ENCODE data around the gene AIMP2. TPM values are rescaled to one million over a fixed set of nuclear protein-coding genes. Genes with fewer than 3 reads are reported as not detected.
"Not testable (repeated sequence)": the region's sequence is repeated elsewhere in the genome, so short reads cannot be mapped to it uniquely, and the experiment has no call there.

AIMP2 gene
- total and polyA plus RNA-seq, 8 donors, result 6.6 to 15.7 (median 11.1) TPM

DNA sequence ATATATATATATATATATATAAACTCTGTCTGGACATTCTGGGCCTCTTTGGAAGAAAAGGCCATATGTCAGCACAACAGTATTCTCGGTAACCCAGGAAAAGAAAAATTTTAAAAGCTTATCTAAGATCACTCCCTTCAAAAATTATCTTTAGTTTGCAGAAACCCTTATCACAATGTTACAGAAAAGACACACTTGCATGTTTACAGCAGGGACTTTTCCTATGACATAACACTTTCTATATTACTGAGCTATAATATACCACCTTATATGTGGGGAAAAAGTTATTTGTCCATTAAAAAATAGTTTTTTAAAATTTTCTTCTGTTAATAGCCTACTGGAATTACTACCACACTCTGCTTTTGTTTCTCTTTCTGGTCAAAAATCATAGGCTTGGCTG, 47.5 kb downstream of the AIMP2 start:
- WGBS, 2 donors, result 22 to 33% methylated on average over 1 of the region's 1 CpG

GRCh38 chr7:6057316-6058129, 48.5 kb downstream of the AIMP2 start:
- no peak for ATAC-seq
- Histone ChIP-seq H3K4me1 (peaks cover 6 to 7% (median 7%) of the 10 kb centered on the region in 3 donors), H3K9me3 (no peaks in the 10 kb centered on the region), H3K27ac (peak overlapping the region in 2 of 4 donors; percentile 89 to 92), H3K4me3 (peak overlapping the region; percentile 79 to 99 (median 81)), H3K27me3 (no peaks in the 10 kb centered on the region), H3K36me3 (peaks cover 0 to 13% (median 9%) of the 10 kb centered on the region in 3 donors)
- intact Hi-C loops (cut with DNase I), result no loop called here
- no peak for FAIRE-seq
- WGBS, 2 donors, result 35 to 52% methylated on average over 14 of the region's 14 CpGs
- TF ChIP-seq, protein P1, sequence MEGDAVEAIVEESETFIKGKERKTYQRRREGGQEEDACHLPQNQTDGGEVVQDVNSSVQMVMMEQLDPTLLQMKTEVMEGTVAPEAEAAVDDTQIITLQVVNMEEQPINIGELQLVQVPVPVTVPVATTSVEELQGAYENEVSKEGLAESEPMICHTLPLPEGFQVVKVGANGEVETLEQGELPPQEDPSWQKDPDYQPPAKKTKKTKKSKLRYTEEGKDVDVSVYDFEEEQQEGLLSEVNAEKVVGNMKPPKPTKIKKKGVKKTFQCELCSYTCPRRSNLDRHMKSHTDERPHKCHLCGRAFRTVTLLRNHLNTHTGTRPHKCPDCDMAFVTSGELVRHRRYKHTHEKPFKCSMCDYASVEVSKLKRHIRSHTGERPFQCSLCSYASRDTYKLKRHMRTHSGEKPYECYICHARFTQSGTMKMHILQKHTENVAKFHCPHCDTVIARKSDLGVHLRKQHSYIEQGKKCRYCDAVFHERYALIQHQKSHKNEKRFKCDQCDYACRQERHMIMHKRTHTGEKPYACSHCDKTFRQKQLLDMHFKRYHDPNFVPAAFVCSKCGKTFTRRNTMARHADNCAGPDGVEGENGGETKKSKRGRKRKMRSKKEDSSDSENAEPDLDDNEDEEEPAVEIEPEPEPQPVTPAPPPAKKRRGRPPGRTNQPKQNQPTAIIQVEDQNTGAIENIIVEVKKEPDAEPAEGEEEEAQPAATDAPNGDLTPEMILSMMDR (IDR thresholded peaks at IDR 0.05), result no peak
- no peak for DNase-seq

More for the DNA sequence above, 47.5 kb downstream of the AIMP2 start:
- Histone ChIP-seq H3K4me3 (no peak overlapping the region), H3K4me1 (peaks cover 6 to 7% (median 7%) of the 10 kb centered on the region in 3 donors), H3K9me3 (no peaks in the 10 kb centered on the region), H3K27ac (no peak overlapping the region), H3K27me3 (no peaks in the 10 kb centered on the region), H3K36me3 (peaks cover 0 to 13% (median 9%) of the 10 kb centered on the region in 3 donors)
- no peak for ATAC-seq
- TF ChIP-seq, protein P1 (IDR thresholded peaks at IDR 0.05), result no peak
- intact Hi-C loops (cut with DNase I), result no loop called here
- FAIRE-seq, result no peak
- no peak for DNase-seq

DNA sequence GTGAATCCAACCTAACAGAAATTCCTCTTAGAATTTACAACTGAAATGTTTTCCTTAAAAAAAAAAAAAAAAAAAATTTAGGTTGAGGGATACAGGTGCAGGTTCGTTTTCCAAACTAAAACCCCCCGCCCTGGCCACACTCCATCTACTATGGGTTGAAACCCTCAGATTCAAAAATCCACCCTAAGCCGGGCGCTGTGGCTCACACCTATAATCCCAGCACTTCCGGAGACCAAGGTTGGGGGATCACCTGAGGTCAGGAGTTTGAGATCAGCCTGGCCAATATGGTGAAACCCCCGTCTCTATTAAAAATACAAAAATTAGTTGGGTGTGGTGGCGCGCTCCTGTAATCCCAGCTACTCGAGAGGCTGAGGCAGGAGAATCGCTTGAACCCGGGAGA, 50.9 kb downstream of the AIMP2 start:
- H3K4me1 ChIP-seq; FAIRE-seq; H3K4me3 ChIP-seq; H3K36me3 ChIP-seq; H3K27ac ChIP-seq; ATAC-seq; H3K27me3 ChIP-seq; H3K9me3 ChIP-seq; intact Hi-C loops (cut with DNase I): not testable (repeated sequence)
- 83 to 89% methylated on average over 11 of the region's 11 CpGs for WGBS, 2 donors
- DNase-seq, result peak in 1 of 6 donors; percentile 17

DNA sequence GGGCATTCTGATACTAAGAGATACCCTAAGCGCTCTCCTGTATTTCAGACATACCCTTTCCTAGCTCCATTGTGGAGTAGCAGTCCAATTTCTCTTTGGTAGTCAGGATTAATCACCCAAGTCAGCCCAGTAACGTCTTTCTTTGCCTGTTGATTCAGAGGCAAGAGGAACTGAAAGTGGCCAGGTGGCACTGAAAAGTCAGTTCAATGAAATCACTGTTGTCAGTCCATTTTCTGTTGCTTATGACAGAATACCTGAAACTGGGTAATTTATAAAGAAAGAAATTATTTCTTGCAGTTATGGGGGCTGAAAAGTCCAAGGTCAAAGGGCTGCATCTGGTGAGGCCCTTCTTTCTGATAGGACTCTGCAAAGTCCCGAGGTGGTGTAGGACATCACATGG, 62.3 kb downstream of the AIMP2 start:
- FAIRE-seq, result no peak
- ATAC-seq, result no peak
- intact Hi-C loops (cut with DNase I), result no loop called here
- 66 to 77% methylated on average over 3 of the region's 3 CpGs for WGBS, 2 donors
- H3K4me1 ChIP-seq, result no peaks in the 10 kb centered on the region
- H3K9me3 ChIP-seq, result no peaks in the 10 kb centered on the region
- no peaks in the 10 kb centered on the region for H3K27me3 ChIP-seq
- DNase-seq, result no peak
- no peak overlapping the region for H3K4me3 ChIP-seq
- H3K27ac ChIP-seq, result no peak overlapping the region
- TF ChIP-seq, protein P1 (IDR thresholded peaks at IDR 0.05), result no peak
- H3K36me3 ChIP-seq, result no peaks in the 10 kb centered on the region

Other genes with a start within 250 kb of the AIMP2 start
- 10 to 100 TPM; 11.7 to 18.2 (median 14.7) TPM for gene RNF216, start 227.6 kb upstream of the AIMP2 start, total RNA-seq
- gene RNF216, start 227.6 kb upstream of the AIMP2 start, polyA plus RNA-seq, result 1 to 10 TPM; 8.1 to 8.8 TPM
- not detected for gene OCM, start 128.5 kb upstream of the AIMP2 start, total RNA-seq
- gene OCM, start 128.5 kb upstream of the AIMP2 start, polyA plus RNA-seq, result under 1 TPM; 0.70 to 0.84 TPM
- gene CCZ1, start 110.5 kb upstream of the AIMP2 start, total RNA-seq, result 10 to 100 TPM; 14.7 to 32.3 (median 28.1) TPM
- gene CCZ1, start 110.5 kb upstream of the AIMP2 start, polyA plus RNA-seq, result 10 to 100 TPM; 23.2 to 24.8 TPM
- gene RSPH10B, start 38.6 kb upstream of the AIMP2 start, total RNA-seq, result under 1 TPM in 1 of 6 donors, not detected in 5; 0.12 TPM
- under 1 TPM; 0.08 to 0.33 TPM for gene RSPH10B, start 38.6 kb upstream of the AIMP2 start, polyA plus RNA-seq
- 1 to 10 TPM; 3.4 to 7.2 (median 4.0) TPM for gene PMS2, start 223 bp upstream of the AIMP2 start, total RNA-seq
- gene PMS2, start 223 bp upstream of the AIMP2 start, polyA plus RNA-seq, result 1 to 10 TPM; 2.0 to 4.7 TPM
- gene ANKRD61, start 22.1 kb downstream of the AIMP2 start, total RNA-seq, result not detected
- not detected for gene ANKRD61, start 22.1 kb downstream of the AIMP2 start, polyA plus RNA-seq
- gene EIF2AK1, start 49.9 kb downstream of the AIMP2 start, total RNA-seq, result 10 to 100 TPM; 35.7 to 49.4 (median 46.1) TPM
- gene EIF2AK1, start 49.9 kb downstream of the AIMP2 start, polyA plus RNA-seq, result 10 to 100 TPM; 20.6 to 28.4 TPM
- 1 to 10 TPM; 3.7 to 6.6 (median 3.9) TPM for gene USP42, start 95.7 kb downstream of the AIMP2 start, total RNA-seq
- 1 to 10 TPM; 3.2 to 4.1 TPM for gene USP42, start 95.7 kb downstream of the AIMP2 start, polyA plus RNA-seq